Ovary (tissue), 9 donors: Measurements from ENCODE around the gene CCDC80. TPM values are rescaled to one million over a fixed set of nuclear protein-coding genes. Genes with fewer than 3 reads are reported as not detected.

Experiments used
- DNase-seq, 5 donors: peaks; one replicate each; pipeline ENCODE4 v3.0.0-alpha.2; 2019 to 2020
- H3K27ac ChIP-seq, 2 donors: fragments of 200-600 bp; one replicate each; pipeline versions ENCODE4 v1.5.1 to v1.8.0; 2019 to 2022
- H3K27me3 ChIP-seq: fragments of 200-600 bp; one replicate; pipeline ENCODE4 v1.8.0; 2022
- H3K36me3 ChIP-seq: fragments of 200-600 bp; sonication (generic); one replicate; pipeline ENCODE4 v1.5.1; 2019
- H3K4me1 ChIP-seq: one replicate; pipeline ENCODE4 v1.8.1; 2013; ENCODE audit warnings: mild to moderate bottlenecking, moderate library complexity; ENCODE audit not compliant: insufficient read depth
- H3K4me3 ChIP-seq: fragments of 200-600 bp; sonication (generic); one replicate; pipeline ENCODE4 v1.5.1; 2017
- H3K9me3 ChIP-seq, 2 donors: fragments of 200-600 bp in 1 of 2; sonication (generic) in 1 of 2; one replicate each; pipeline versions ENCODE4 v1.5.1 to v1.8.1; 2013 to 2019; ENCODE audit warnings: mild to moderate bottlenecking in 1 of 2, moderate library complexity in 1 of 2
- CTCF ChIP-seq, 3 donors: fragments of 450-650 bp in 2 of 3; fragments of 200-600 bp in 1 of 3; IDR thresholded peaks; one replicate each; pipeline versions ENCODE4 v1.5.1 to v1.8.0; 2016 to 2022; ENCODE audit warnings: antibody characterized with exemption in 3 of 3, mild to moderate bottlenecking in 1 of 3
- EP300 ChIP-seq: sonication (generic); formaldehyde crosslinking; IDR thresholded peaks from one replicate; pipeline ENCODE4 v1.6.1; 2017; ENCODE audit warnings: antibody characterized with exemption
- POLR2A ChIP-seq: fragments of 450-650 bp; IDR thresholded peaks from one replicate; pipeline ENCODE4 v1.6.1; 2017; ENCODE audit warnings: antibody characterized with exemption, mild to moderate bottlenecking, moderate library complexity
- WGBS, 3 donors: extraction: QIAGEN DNeasy Blood & Tissue Kit in 1 of 3; methylation state at CpG; one replicate each; pipeline versions ENCODE4 v1.1.5 to v1.1.7; 2013 to 2017; 5-methylcytosine and 5-hydroxymethylcytosine counted together
- intact Hi-C, 4 donors: fragments of 100-400 bp; cut with DNase I; formaldehyde crosslinking; loops; one replicate each; pipeline versions ENCODE4 v1.11.0 to v1.15.1; 2022 to 2023
- polyA plus RNA-seq, 2 donors: library from polyadenylated mRNA; stranded (reverse); fragments of 200-250 nt in 1 of 2; fragments of 350-450 nt in 1 of 2; fragmentation: Illumina TruSeq in 1 of 2; extraction: RNeasy Lipid Tissue Mini Kit (QIAGEN cat#74804) in 1 of 2; gene quantifications; one replicate each; pipeline ENCODE4 v1.2.3, GENCODE V29; 2013 to 2014
- total RNA-seq, 7 donors: library from RNA; depleted of rRNA in 2 of 7; stranded (reverse); fragments of >200 nt in 2 of 7; fragmentation: NEBNext Ultra II Directional in 3 of 7; extraction: Animal tissue kit (Norgen Biotek cat#: 25700) in 3 of 7; gene quantifications; one replicate each; pipeline versions ENCODE4 v1.1.0 to v1.2.4, GENCODE V29; 2016 to 2023
- donor health status: DM: no; HTN: no; CAD: no; lungs with moderate emphysema.
- donor health status: DM: no; HTN: no; CAD: no.
- donor health status: Bipolar disorder and iron deficiency.
- donor health status: DM: yes; HTN: yes; CAD: no.
- donor health status: DM: no; HTN: no; CAD: no.
- donor health status: DM: yes; HTN: yes; CAD: no.

CCDC80 gene
- total and polyA plus RNA-seq, 9 donors: 13.2 to 539 (median 92.2) TPM

- Histone ChIP-seq H3K27ac (no peak overlapping the region), H3K4me3 (no peak overlapping the region), H3K27me3 (no peaks in the 10 kb centered on the region), H3K9me3 (no peaks in the 10 kb centered on the region), H3K4me1 (no peaks in the 10 kb centered on the region), H3K36me3 (no peaks in the 10 kb centered on the region)
- WGBS, 3 donors: 85 to 90% (median 90%) methylated on average over 5 of the region's 5 CpGs
- intact Hi-C loops: no loop called here
- DNase-seq: no peak
- TF ChIP-seq POLR2A (no peak), EP300 (no peak), CTCF (IDR thresholded peaks at IDR 0.05) (no peak)
Measured at GRCh38 chr3:112611752-112612515, 29.0 kb downstream of the CCDC80 start.

- Histone ChIP-seq H3K27ac (no peak overlapping the region), H3K4me3 (no peak overlapping the region), H3K9me3 (no peaks in the 10 kb centered on the region), H3K27me3 (no peaks in the 10 kb centered on the region), H3K36me3 (no peaks in the 10 kb centered on the region), H3K4me1 (peaks cover 2% of the 10 kb centered on the region)
- no peak for TF ChIP-seq CTCF (IDR thresholded peaks at IDR 0.05)
- TF ChIP-seq EP300: no peak
- no peak for TF ChIP-seq POLR2A
- intact Hi-C loops: no loop called here
- no peak for DNase-seq
- WGBS, 3 donors: 87 to 96% (median 94%) methylated on average over 3 of the region's 3 CpGs
Measured at GRCh38 chr3:112610121-112610520, 30.8 kb downstream of the CCDC80 start.

GRCh38 chr3:112607863-112608262 lies 33.1 kb downstream of the CCDC80 start:
- no peaks in the 10 kb centered on the region for H3K36me3 ChIP-seq
- H3K27ac ChIP-seq: no peak overlapping the region
- no peaks in the 10 kb centered on the region for H3K9me3 ChIP-seq
- no peak overlapping the region for H3K4me3 ChIP-seq
- peaks cover 4% of the 10 kb centered on the region for H3K4me1 ChIP-seq
- DNase-seq: no peak
- H3K27me3 ChIP-seq: no peaks in the 10 kb centered on the region
- intact Hi-C loops: no loop called here
- TF ChIP-seq POLR2A (no peak), EP300 (no peak), CTCF (IDR thresholded peaks at IDR 0.05) (no peak)

- Histone ChIP-seq H3K4me1 (peaks cover 4% of the 10 kb centered on the region), H3K27ac (no peak overlapping the region), H3K4me3 (no peak overlapping the region), H3K9me3 (no peaks in the 10 kb centered on the region), H3K27me3 (no peaks in the 10 kb centered on the region), H3K36me3 (no peaks in the 10 kb centered on the region)
- 84 to 92% (median 88%) methylated on average over 2 of the region's 2 CpGs for WGBS, 3 donors
- DNase-seq: no peak
- TF ChIP-seq EP300 (no peak), POLR2A (no peak), CTCF (IDR thresholded peaks at IDR 0.05) (no peak)
- intact Hi-C loops: no loop called here
Measured at GRCh38 chr3:112606098-112606497, 34.8 kb downstream of the CCDC80 start.
